Testis (tissue), 2 donors: ENCODE results near the gene FCHSD2.

Experiments
- POLR2A ChIP-seq: fragments of 450-650 bp; IDR thresholded peaks from one replicate; pipeline ENCODE4 v1.6.1; 2017; ENCODE audit warnings: antibody characterized with exemption, mild to moderate bottlenecking, moderate library complexity
- TF ChIP-seq, protein P1 (sequence below), 3 experiments: fragments of 450-650 bp in 2 of 3; fragments of 200-600 bp in 1 of 3; sonication (generic) in 1 of 3; IDR thresholded peaks; one replicate each; pipeline ENCODE4 v1.5.1; 2016 to 2019; ENCODE audit warnings: antibody characterized with exemption in 3 of 3, mild to moderate bottlenecking in 2 of 3, moderate library complexity in 1 of 3

DNA sequence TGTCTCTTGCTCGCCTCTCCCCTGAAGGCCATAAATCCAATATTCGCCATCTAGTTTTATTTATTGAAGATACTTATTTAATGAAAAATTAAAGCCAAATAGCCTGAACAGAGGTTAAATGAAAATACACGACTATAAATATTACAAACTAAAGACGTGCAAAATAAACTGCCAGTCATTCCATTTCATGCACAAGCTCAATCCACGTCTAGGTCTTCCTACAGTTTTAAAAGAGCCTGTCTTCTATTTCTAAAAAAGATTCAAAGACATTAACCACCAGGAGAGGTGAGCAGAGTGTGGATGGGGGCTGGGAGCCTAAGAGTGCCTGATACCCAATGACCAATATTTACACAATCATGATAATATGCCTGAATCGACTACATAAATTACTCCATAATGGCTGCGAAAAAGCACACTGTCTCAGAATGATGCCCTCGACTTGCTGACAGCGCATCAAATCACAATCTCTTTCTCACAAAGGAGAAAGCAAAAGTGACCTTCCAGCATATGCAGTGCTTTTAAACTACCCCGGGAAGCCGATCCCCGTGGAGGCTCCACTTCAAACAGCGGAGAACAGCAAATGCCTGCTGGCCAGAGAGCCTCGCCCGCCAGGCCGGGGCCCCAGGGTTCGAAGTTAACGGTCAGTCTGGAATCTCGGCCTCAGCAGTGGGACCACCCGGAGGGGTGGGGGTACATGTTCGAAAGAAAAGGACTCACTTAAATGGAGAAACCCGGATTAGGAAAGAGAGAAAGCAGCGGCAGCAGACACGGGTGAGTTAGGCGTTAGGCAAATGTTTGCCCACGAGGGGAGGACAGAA is 1.7 kb downstream of the FCHSD2 start:
- TF ChIP-seq, protein P1, sequence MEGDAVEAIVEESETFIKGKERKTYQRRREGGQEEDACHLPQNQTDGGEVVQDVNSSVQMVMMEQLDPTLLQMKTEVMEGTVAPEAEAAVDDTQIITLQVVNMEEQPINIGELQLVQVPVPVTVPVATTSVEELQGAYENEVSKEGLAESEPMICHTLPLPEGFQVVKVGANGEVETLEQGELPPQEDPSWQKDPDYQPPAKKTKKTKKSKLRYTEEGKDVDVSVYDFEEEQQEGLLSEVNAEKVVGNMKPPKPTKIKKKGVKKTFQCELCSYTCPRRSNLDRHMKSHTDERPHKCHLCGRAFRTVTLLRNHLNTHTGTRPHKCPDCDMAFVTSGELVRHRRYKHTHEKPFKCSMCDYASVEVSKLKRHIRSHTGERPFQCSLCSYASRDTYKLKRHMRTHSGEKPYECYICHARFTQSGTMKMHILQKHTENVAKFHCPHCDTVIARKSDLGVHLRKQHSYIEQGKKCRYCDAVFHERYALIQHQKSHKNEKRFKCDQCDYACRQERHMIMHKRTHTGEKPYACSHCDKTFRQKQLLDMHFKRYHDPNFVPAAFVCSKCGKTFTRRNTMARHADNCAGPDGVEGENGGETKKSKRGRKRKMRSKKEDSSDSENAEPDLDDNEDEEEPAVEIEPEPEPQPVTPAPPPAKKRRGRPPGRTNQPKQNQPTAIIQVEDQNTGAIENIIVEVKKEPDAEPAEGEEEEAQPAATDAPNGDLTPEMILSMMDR (IDR thresholded peaks at IDR 0.05) = no peak
- no peak for TF ChIP-seq POLR2A
